Gastroesophageal sphincter (tissue), 4 donors: ENCODE data around the gene FOXN1. TPM values are rescaled to one million over a fixed set of nuclear protein-coding genes. Genes with fewer than 3 reads are reported as not detected.
A peak's percentile ranks its signal among the peaks of the same experiment; 100 is the strongest.
"Not testable (repeated sequence)": the region's sequence is repeated elsewhere in the genome, so short reads cannot be mapped to it uniquely, and the experiment has no call there.

ENCODE experiments used
- ATAC-seq: fragments of 150-250 bp; one replicate; pipeline ENCODE4 v1.9.1; 2016; ENCODE audit warnings: mild to moderate bottlenecking, moderate library complexity
- H3K27ac ChIP-seq, 4 donors: fragments of 200-600 bp; sonication (generic) in 3 of 4; 1 replicate in 3 of 4; 2 replicates in 1 of 4; pipeline ENCODE4 v1.5.1; 2016 to 2019
- H3K27me3 ChIP-seq: fragments of 200-600 bp; sonication (generic); one replicate; pipeline ENCODE4 v1.5.1; 2019
- H3K36me3 ChIP-seq, 2 donors: fragments of 200-600 bp; sonication (generic); one replicate each; pipeline ENCODE4 v1.5.1; 2019; ENCODE audit warnings: control low read depth in 1 of 2
- H3K4me1 ChIP-seq, 3 donors: fragments of 200-600 bp; sonication (generic); 1 replicate in 2 of 3; 2 replicates in 1 of 3; pipeline ENCODE4 v1.5.1; 2016 to 2019; ENCODE audit warnings: control low read depth in 2 of 3
- H3K4me3 ChIP-seq, 2 donors: fragments of 200-600 bp; sonication (generic); one replicate each; pipeline ENCODE4 v1.5.1; 2019; ENCODE audit warnings: mild to moderate bottlenecking in 1 of 2, moderate library complexity in 1 of 2
- H3K9me3 ChIP-seq, 3 donors: fragments of 200-600 bp; sonication (generic); one replicate each; pipeline ENCODE4 v1.5.1; 2017 to 2019; ENCODE audit warnings: control low read depth in 2 of 3
- CTCF ChIP-seq, 4 experiments: fragments of 200-600 bp in 2 of 4; fragments of 450-650 bp in 2 of 4; sonication (generic) in 1 of 4; IDR thresholded peaks; one replicate each; pipeline ENCODE4 v1.5.1; 2017 to 2019; ENCODE audit warnings: antibody characterized with exemption in 4 of 4, mild to moderate bottlenecking in 2 of 4, moderate library complexity in 2 of 4
- EP300 ChIP-seq: sonication (generic); formaldehyde crosslinking; IDR thresholded peaks from one replicate; pipeline ENCODE4 v1.6.1; 2017; ENCODE audit warnings: antibody characterized with exemption, mild to moderate bottlenecking
- POLR2A ChIP-seq, 2 donors: fragments of 450-650 bp; IDR thresholded peaks; one replicate each; pipeline ENCODE4 v1.6.1; 2017; ENCODE audit warnings: antibody characterized with exemption in 2 of 2, mild to moderate bottlenecking in 2 of 2, moderate library complexity in 1 of 2
- POLR2AphosphoS5 ChIP-seq: sonication (generic); formaldehyde crosslinking; IDR thresholded peaks from one replicate; pipeline ENCODE4 v1.6.1; 2017; ENCODE audit warnings: antibody characterized with exemption
- WGBS, 2 donors: methylation state at CpG; one replicate each; pipeline ENCODE4 v1.1.5; 2018; ENCODE audit warnings: low coverage in 1 of 2; 5-methylcytosine and 5-hydroxymethylcytosine counted together
- total RNA-seq, 4 donors: library from RNA; depleted of rRNA; stranded (reverse); fragments of >200 nt; gene quantifications; one replicate each; pipeline ENCODE4 v1.1.0, GENCODE V29; 2016

FOXN1 gene
- total RNA-seq, 4 donors from 2014 or later, result 0.15 TPM; not detected in 3

DNA sequence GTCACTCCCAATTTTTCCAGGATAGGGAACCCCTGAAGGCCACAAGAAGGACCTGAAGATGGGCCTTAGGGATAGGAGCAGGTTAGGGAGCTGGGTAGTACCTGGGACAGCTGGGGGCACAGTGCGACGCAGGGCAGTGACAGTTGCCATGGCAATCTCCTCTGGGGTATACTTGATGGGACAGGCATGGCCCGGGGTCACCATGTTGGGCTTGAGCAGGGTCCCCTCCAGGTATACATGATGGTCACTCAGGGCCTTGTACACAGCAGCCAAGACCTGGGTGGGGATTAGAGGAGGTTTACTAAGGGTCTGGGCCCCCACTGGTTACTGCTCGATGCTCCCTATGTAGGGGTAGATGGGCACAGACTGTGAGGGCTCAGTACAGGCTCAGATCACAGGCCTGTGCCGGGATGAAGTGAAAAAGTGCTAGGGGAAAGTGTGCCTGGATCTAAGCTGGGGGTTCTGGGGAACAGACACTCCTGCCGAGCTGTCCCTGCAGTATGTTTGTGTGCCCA is 67.9 kb downstream of the FOXN1 start:
- H3K4me1 ChIP-seq, result peaks cover 0 to 51% (median 17%) of the 10 kb centered on the region in 3 donors
- peaks cover 0 to 5% of the 10 kb centered on the region in 2 donors for H3K36me3 ChIP-seq
- ATAC-seq, result no peak
- no peaks in the 10 kb centered on the region for H3K9me3 ChIP-seq
- TF ChIP-seq CTCF (IDR thresholded peaks at IDR 0.05) (no peak), POLR2A (IDR thresholded peaks at IDR 0.05) (no peak)
- H3K27ac ChIP-seq, result no peak overlapping the region
- no peaks in the 10 kb centered on the region for H3K27me3 ChIP-seq
- 94 to 95% methylated on average over 4 of the region's 6 CpGs for WGBS, 2 donors
- H3K4me3 ChIP-seq, result no peak overlapping the region

DNA sequence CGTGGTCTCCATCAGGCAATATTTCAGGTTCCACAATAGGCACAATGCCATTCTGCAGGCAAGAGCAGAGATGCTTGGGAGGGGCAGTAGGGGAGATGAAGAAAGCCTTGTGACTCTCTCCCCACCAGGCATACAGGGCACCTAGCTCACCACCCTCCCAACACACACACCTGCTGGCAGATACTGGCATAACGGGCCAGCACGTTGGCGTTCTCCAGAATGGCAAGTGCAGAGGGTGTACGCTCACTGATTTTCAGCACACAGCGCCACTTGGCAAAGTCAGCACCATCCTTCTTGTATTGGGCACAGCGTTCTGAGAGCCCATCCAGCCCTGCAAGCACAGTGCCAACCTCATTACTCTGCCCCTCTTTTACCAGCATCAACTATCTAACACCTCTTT is 68.4 kb downstream of the FOXN1 start:
- no peak overlapping the region for H3K27ac ChIP-seq
- H3K4me1 ChIP-seq, result peaks cover 0 to 46% (median 17%) of the 10 kb centered on the region in 3 donors
- no peaks in the 10 kb centered on the region for H3K27me3 ChIP-seq
- H3K9me3 ChIP-seq, result no peaks in the 10 kb centered on the region
- WGBS, 2 donors, result 88 to 100% methylated on average over 3 to 6 of the region's 7 CpGs
- no peak overlapping the region for H3K4me3 ChIP-seq
- H3K36me3 ChIP-seq, result peaks cover 0 to 5% of the 10 kb centered on the region in 2 donors
- no peak for ATAC-seq
- no peak for TF ChIP-seq EP300
- no peak for TF ChIP-seq POLR2A (IDR thresholded peaks at IDR 0.05)
- no peak for TF ChIP-seq CTCF (IDR thresholded peaks at IDR 0.05)
- TF ChIP-seq POLR2AphosphoS5, result no peak

- peaks cover 0 to 5% of the 10 kb centered on the region in 2 donors for H3K36me3 ChIP-seq
- no peak for TF ChIP-seq POLR2AphosphoS5
- no peaks in the 10 kb centered on the region for H3K9me3 ChIP-seq
- no peaks in the 10 kb centered on the region for H3K27me3 ChIP-seq
- H3K4me1 ChIP-seq, result peaks cover 0 to 38% (median 14%) of the 10 kb centered on the region in 3 donors
- no CpG with 5 or more reads among the region's 14 CpGs for WGBS, 2 donors
- no peak overlapping the region for H3K27ac ChIP-seq
- ATAC-seq, result no peak
- H3K4me3 ChIP-seq, result no peak overlapping the region
These were observed 69.1 kb downstream of the FOXN1 start for GRCh38 chr17:28575126-28575795.

- peaks cover 0 to 32% (median 12%) of the 10 kb centered on the region in 3 donors for H3K4me1 ChIP-seq
- H3K27ac ChIP-seq, H3K36me3 ChIP-seq, H3K9me3 ChIP-seq, ATAC-seq, H3K27me3 ChIP-seq: not testable (repeated sequence)
- H3K4me3 ChIP-seq, result peak overlapping the region in 1 of 2 donors; percentile 16
- WGBS, 2 donors, result 58 to 85% methylated on average over 2 to 3 of the region's 3 CpGs
These were observed 69.9 kb downstream of the FOXN1 start for GRCh38 chr17:28576016-28576415.

DNA sequence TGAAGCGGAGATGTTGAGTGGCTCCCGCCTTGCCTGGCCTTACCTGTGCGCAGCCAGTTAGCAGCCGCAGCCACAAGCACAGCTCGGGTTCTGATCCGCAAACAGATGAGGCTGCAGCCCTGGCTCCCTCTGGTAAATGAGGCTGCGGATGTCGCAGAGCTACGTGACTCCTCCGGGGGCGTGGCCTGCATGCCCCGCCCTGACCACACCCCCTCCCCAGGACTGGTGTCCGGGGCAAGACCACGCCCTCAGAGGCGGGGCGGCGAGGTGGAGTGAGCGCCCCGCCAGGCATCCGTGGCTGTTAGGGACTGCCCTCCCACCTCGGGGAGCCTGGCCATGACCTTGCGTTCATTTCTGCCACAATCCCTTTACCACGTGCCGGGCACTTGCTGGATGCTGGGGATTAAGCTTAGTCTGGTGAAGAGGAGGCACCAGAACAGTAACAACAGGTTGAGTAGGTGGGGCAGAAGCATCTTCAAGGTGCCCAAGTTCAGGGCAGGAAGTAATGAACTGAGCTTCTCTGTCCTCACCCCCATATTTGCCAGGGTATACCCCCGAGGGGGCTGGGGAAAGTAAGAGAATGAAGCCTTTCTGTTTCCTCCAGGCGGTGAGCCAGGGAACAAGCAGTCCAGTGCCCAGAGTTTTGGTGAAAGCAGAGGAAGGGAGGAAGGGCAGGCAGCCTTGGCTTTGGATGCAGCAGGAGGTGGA is 70.8 kb downstream of the FOXN1 start, which contains the start of gene ALDOC:
Gene ALDOC, minus strand, starts transcription at position 138 of the 708 bp plus-strand sequence. CDS start 1,363 bp downstream, outside the sequence.
- Histone ChIP-seq H3K4me3 (peak within 1 kb of the TSS in 1 of 2 donors; percentile 40), H3K27ac (peak within 1 kb of the TSS in 3 of 4 donors; percentile 50 to 66 (median 65)), H3K36me3 (peaks cover 0 to 5% of the 10 kb centered on the region in 2 donors), H3K9me3 (no peaks in the 10 kb centered on the region), H3K4me1 (peaks cover 0 to 30% (median 11%) of the 10 kb centered on the region in 3 donors), H3K27me3 (no peaks in the 10 kb centered on the region)
- 78 to 80% methylated on average over 1 of the region's 26 CpGs for WGBS, 2 donors
- ATAC-seq, result peak; percentile 98
- TF ChIP-seq EP300 (no peak), CTCF (IDR thresholded peaks at IDR 0.05) (no peak), POLR2AphosphoS5 (peak; percentile 85), POLR2A (IDR thresholded peaks at IDR 0.05) (peak; percentile 62 to 68)
